HFF-Myc (cell line): Measurements from ENCODE around the gene DNAJC5.
"Not testable (repeated sequence)": the region's sequence is repeated elsewhere in the genome, so short reads cannot be mapped to it uniquely, and the experiment has no call there.

ENCODE experiments used
- DNase-seq: peaks from one replicate; pipeline ENCODE4 v3.0.0-alpha.2; 2011; ENCODE audit warnings: low read depth; ENCODE audit errors: extremely low read depth
- H3K4me3 ChIP-seq: replicated peaks from 2 replicates; pipeline ENCODE4 v1.5.1; 2011; ENCODE audit warnings: low read depth, mild to moderate bottlenecking, control low read depth, low read length
- TF ChIP-seq, protein P1 (sequence below): IDR thresholded peaks from 2 replicates; pipeline ENCODE4 v1.5.1; 2012; ENCODE audit warnings: mild to moderate bottlenecking, low read depth, low read length, control low read depth; ENCODE audit errors: missing control alignments

Gene DNAJC5

GRCh38 chr20:63958471-63958870 is 63.5 kb downstream of the DNAJC5 start:
- no peak for DNase-seq
- TF ChIP-seq, protein P1, sequence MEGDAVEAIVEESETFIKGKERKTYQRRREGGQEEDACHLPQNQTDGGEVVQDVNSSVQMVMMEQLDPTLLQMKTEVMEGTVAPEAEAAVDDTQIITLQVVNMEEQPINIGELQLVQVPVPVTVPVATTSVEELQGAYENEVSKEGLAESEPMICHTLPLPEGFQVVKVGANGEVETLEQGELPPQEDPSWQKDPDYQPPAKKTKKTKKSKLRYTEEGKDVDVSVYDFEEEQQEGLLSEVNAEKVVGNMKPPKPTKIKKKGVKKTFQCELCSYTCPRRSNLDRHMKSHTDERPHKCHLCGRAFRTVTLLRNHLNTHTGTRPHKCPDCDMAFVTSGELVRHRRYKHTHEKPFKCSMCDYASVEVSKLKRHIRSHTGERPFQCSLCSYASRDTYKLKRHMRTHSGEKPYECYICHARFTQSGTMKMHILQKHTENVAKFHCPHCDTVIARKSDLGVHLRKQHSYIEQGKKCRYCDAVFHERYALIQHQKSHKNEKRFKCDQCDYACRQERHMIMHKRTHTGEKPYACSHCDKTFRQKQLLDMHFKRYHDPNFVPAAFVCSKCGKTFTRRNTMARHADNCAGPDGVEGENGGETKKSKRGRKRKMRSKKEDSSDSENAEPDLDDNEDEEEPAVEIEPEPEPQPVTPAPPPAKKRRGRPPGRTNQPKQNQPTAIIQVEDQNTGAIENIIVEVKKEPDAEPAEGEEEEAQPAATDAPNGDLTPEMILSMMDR: no peak
- H3K4me3 ChIP-seq: no peak overlapping the region

DNA sequence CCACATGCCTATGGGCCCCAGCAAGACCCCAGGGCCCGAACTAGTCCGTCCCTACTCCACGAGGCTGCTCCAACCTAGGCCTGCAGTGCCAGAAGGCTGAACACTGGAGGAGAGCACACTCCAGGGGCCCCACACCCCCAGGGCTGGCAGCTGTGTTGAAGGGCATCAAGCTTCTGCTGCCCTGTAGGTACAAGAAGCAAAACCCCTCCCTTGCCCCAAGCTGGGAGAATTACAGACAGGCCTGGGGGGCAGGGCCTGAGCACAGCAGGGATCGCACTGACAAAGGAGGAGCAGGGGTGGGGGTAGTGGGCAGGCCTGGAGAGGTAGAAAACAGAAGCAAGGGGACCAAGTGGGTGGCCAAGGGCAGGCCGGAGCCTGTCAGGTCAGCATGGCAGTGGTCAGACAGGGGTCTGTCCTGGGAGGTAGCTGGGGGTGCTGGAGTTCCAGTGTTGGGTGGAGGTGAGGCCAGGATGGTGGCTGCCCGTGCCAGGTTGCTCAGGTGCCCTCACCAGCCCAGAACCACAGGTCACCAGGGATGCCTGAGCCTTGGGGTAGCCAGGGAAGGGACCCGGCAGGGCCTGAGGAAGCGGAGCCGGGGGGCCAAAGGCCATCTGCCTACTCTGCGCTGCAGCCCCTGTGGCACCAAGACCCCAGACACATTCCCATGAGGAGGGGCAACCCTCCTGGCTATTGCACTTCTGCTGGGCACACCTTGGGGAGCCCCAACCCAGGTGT is 64.2 kb downstream of the DNAJC5 start:
- DNase-seq: no peak
- no peak overlapping the region for H3K4me3 ChIP-seq
- TF ChIP-seq, protein P1: no peak

GRCh38 chr20:63959699-63960075 is 64.8 kb downstream of the DNAJC5 start:
- no peak overlapping the region for H3K4me3 ChIP-seq
- TF ChIP-seq, protein P1: no peak
- DNase-seq: no peak

DNA sequence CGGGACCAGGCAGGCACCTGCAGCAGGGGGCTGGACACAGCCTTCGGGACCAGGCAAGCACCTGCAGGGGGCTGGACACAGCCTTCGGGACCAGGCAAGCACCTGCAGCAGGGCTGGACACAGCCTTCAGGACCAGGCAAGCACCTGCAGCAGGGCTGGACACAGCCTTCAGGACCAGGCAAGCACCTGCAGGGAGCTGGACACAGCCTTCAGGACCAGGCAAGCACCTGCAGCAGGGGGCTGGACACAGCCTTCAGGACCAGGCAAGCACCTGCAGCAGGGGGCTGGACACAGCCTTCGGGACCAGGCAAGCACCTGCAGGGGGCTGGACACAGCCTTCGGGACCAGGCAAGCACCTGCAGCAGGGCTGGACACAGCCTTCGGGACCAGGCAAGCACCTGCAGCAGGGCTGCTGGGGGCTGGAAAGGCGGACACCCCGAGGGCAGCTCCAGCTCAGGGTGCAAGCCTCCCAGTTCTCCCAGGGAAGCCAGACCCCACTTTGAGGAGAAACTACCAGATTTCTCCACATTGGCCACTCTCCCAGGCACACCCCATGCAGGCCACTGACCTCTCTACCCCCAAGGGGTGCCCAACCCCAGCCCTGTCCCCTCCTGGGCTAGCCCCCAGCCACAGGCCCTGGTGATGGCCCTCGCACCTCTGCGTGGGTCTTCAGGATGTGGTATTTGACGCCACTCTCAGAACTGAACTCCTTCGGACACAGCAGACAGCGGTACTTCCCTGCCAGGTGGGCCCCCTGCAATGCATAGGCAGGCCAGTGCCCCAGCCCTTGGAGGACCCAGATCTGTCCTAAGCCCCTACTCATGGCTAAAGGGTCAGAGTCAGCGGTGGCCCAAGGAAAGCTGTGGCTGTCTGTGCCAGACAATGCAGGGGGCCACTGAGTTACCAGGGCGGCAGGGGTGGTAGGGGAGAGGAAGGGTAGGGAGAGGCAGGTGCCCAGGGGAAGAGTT is 66.0 kb downstream of the DNAJC5 start:
- not testable (repeated sequence) for H3K4me3 ChIP-seq, DNase-seq

GRCh38 chr20:63961664-63962425 is 66.9 kb downstream of the DNAJC5 start:
- DNase-seq: no peak
- TF ChIP-seq, protein P1: no peak
- H3K4me3 ChIP-seq: no peak overlapping the region

DNA sequence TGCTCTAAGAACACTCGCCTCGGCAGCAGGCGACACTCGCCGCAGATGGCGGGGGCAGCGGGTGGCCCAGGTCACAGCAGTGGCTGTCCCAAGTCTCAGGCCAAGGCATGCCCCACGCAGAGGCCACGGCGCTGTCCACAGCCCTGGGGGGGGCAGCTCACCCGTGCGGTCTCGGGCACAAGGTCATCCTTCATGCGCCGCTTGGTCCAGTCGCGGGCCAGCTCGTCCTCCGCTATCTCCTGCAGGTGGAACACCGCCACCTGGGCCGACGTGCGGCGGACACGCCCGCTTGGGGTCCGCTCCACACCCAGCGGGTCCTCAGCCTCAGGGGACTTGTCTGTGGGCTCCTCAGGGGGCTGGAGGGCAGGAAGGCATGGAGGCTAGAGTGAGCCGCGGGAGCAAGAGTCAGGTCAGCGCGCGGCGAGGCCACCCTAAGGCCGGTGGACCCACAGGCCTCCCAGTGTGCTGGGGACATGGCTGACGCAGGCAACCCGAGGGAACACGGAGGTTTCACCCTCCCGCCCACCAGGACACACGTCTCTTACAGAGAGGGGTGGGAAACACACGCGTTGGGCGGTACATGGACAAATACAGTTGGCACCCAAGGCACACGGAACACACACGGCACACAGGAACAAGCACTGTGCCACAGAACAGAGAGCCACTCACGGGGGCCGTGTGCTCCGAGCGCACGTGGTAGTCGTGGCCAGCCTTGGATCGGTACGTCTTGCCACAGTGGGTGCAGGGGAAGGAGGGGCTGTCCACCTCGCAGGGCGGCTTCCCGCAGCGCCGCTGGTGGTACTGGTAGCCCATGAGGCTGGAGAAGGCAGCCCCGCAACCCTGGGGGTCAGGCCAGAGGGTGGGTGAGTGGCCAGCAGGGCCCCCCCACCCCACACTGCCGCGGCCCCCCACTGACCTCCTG is 67.8 kb downstream of the DNAJC5 start:
- no peak overlapping the region for H3K4me3 ChIP-seq
- no peak for DNase-seq
- TF ChIP-seq, protein P1: no peak
